ENCODE data around the gene GLIPR1L2.
"Not testable (repeated sequence)": the region's sequence is repeated elsewhere in the genome, so short reads cannot be mapped to it uniquely, and the experiment has no call there.

Gene GLIPR1L2

GRCh38 chr12:75446857-75447256 is 56.0 kb downstream of the GLIPR1L2 start:
- CTCF ChIA-PET: interaction anchor here (1.2 kb wide), 1 partner anchor 55 kb away, joined by 3 read pairs; no protein-coding TSS in a partner anchor
- POLR2A ChIA-PET: no interaction called here

DNA sequence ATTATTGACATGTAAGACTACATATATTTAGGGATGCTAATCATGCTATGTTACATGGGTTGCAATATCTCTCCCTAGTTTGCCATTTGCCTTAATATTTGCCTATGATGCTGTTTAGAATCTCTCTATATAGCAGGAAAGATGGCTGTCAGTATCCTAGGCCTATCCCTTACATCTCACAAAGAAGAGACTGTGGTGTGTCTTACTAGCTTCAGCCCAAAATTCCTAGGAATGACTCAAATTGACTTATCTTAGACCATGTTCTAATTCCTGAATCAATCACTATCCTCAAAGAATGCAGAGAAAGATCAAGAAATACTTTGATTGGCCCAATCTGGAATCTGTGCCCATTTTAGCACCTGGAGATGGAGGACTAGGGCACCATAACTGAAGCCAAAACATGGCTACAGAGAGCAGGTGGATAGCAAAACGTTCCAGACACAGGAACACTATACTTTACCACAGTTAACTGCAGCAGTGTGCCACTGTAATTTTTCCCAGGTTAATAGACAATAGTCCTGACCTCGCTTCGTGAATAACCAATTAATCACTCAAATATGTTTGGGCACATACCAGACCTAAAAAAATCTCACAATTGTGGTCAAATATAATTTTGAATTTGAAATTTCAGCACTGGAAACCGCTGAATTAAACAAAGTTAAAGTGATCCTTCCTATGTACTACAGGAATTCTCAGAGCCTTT is 57.0 kb downstream of the GLIPR1L2 start:
- POLR2A ChIA-PET: no interaction called here
- no peak for DNase-seq (ENCODE audit: extremely low spot score)
- CTCF ChIA-PET: interaction anchor here (1.2 kb wide), 1 partner anchor 56 kb away, joined by 3 read pairs; no protein-coding TSS in a partner anchor
- TF ChIP-seq, protein P1, sequence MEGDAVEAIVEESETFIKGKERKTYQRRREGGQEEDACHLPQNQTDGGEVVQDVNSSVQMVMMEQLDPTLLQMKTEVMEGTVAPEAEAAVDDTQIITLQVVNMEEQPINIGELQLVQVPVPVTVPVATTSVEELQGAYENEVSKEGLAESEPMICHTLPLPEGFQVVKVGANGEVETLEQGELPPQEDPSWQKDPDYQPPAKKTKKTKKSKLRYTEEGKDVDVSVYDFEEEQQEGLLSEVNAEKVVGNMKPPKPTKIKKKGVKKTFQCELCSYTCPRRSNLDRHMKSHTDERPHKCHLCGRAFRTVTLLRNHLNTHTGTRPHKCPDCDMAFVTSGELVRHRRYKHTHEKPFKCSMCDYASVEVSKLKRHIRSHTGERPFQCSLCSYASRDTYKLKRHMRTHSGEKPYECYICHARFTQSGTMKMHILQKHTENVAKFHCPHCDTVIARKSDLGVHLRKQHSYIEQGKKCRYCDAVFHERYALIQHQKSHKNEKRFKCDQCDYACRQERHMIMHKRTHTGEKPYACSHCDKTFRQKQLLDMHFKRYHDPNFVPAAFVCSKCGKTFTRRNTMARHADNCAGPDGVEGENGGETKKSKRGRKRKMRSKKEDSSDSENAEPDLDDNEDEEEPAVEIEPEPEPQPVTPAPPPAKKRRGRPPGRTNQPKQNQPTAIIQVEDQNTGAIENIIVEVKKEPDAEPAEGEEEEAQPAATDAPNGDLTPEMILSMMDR (IDR thresholded peaks at IDR 0.05; ENCODE audit: control extremely low read depth, extremely low read depth, low read depth, missing control alignments): no peak

More at GRCh38 chr12:75446857-75447256, 56.0 kb downstream of the GLIPR1L2 start:
- TF ChIP-seq, protein P1 (IDR thresholded peaks at IDR 0.05; ENCODE audit: control extremely low read depth, extremely low read depth, low read depth, missing control alignments): no peak
- DNase-seq (ENCODE audit: extremely low spot score): no peak

GRCh38 chr12:75452675-75453330 is 61.9 kb downstream of the GLIPR1L2 start:
- CTCF ChIA-PET: interaction anchor here (1.3 kb wide), 1 partner anchor 62 kb away, joined by 5 read pairs; the partner anchor contains the start of gene GLIPR1L2
- DNase-seq (ENCODE audit: extremely low spot score): no peak
- POLR2A ChIA-PET: no interaction called here
- TF ChIP-seq, protein P1 (IDR thresholded peaks at IDR 0.05; ENCODE audit: control extremely low read depth, extremely low read depth, low read depth, missing control alignments): no peak

DNA sequence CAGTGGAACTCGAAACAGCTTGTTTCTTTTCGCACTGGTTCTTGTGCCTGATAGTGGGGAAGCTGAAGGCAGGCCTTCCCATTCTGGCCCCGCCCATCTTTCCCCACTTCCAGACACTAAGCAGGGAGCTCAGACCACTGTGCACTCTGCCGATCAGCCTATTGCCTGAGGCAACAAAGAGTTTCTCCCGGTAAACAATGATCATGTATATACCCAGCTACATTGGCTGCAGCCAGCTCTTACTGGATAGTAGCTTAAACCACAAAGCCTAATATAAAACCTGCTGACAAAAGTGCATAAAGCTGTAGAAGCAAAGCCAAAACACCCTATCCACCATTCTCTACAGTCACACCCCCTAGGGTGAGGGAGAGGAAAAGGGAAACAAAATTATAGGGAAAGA is 65.0 kb downstream of the GLIPR1L2 start:
- POLR2A ChIA-PET: no interaction called here

GRCh38 chr12:75457191-75457590 is 66.3 kb downstream of the GLIPR1L2 start:
- TF ChIP-seq, protein P1 (IDR thresholded peaks at IDR 0.05; ENCODE audit: control extremely low read depth, extremely low read depth, low read depth, missing control alignments): no peak
- POLR2A ChIA-PET: no interaction called here

More for the DNA sequence above, 65.0 kb downstream of the GLIPR1L2 start:
- CTCF ChIA-PET: interaction anchor here (1.1 to 2.7 kb wide), 3 partner anchors 15 to 122 kb away, joined by 3 to 8 read pairs (median 3); partner anchors contain the start of gene GLIPR1L1
- TF ChIP-seq, protein P1 (IDR thresholded peaks at IDR 0.05; ENCODE audit: control extremely low read depth, extremely low read depth, low read depth, missing control alignments): no peak
- DNase-seq (ENCODE audit: extremely low spot score): no peak

GRCh38 chr12:75457866-75458265 is 67.0 kb downstream of the GLIPR1L2 start:
- POLR2A ChIA-PET; DNase-seq (ENCODE audit: extremely low spot score); CTCF ChIA-PET: not testable (repeated sequence)

More at GRCh38 chr12:75457191-75457590, 66.3 kb downstream of the GLIPR1L2 start:
- CTCF ChIA-PET: no interaction called here
- no peak for DNase-seq (ENCODE audit: extremely low spot score)

- ChIA-PET POLR2A (no interaction called here), CTCF (interaction anchor here (1.1 to 1.8 kb wide), 2 partner anchors 12 to 69 kb away, joined by 3 to 6 read pairs; partner anchors contain the start of gene GLIPR1L2)
Measured at GRCh38 chr12:75459755-75460154, 68.9 kb downstream of the GLIPR1L2 start.

More at GRCh38 chr12:75459755-75460154, 68.9 kb downstream of the GLIPR1L2 start:
- DNase-seq (ENCODE audit: extremely low spot score): no peak
- TF ChIP-seq, protein P1 (IDR thresholded peaks at IDR 0.05; ENCODE audit: control extremely low read depth, extremely low read depth, low read depth, missing control alignments): no peak

All from GM10248 (cell line).